Thyroid gland (tissue), 4 donors: ENCODE results near the gene CELF5. TPM values are rescaled to one million over a fixed set of nuclear protein-coding genes. Genes with fewer than 3 reads are reported as not detected.
A peak's percentile ranks its signal among the peaks of the same experiment; 100 is the strongest.
"Not testable (repeated sequence)": the region's sequence is repeated elsewhere in the genome, so short reads cannot be mapped to it uniquely, and the experiment has no call there.

Experiments used
- DNase-seq, 2 donors: peaks; one replicate each; pipeline ENCODE4 v3.0.0-alpha.2; 2019
- H3K27ac ChIP-seq, 3 donors: fragments of 200-600 bp; sonication (generic); 1 replicate in 2 of 3; 2 replicates in 1 of 3; pipeline ENCODE4 v1.5.1; 2016 to 2019; ENCODE audit warnings: mild to moderate bottlenecking in 1 of 3, moderate library complexity in 1 of 3
- H3K27me3 ChIP-seq: fragments of 200-600 bp; sonication (generic); one replicate; pipeline ENCODE4 v1.5.1; 2019
- H3K36me3 ChIP-seq, 2 donors: fragments of 200-600 bp; sonication (generic); one replicate each; pipeline ENCODE4 v1.5.1; 2016 to 2019
- H3K4me1 ChIP-seq, 2 donors: fragments of 200-600 bp; sonication (generic); one replicate each; pipeline ENCODE4 v1.5.1; 2017 to 2019
- H3K4me3 ChIP-seq, 3 donors: fragments of 200-600 bp; sonication (generic); replicated peaks in 1 of 3; 1 replicate in 2 of 3; 2 replicates in 1 of 3; pipeline ENCODE4 v1.5.1; 2016; ENCODE audit warnings: mild to moderate bottlenecking in 1 of 3
- H3K9me3 ChIP-seq: fragments of 200-600 bp; sonication (generic); one replicate; pipeline ENCODE4 v1.5.1; 2017
- POLR2A ChIP-seq, 2 donors: fragments of 450-650 bp; IDR thresholded peaks; one replicate each; pipeline ENCODE4 v1.6.1; 2017; ENCODE audit warnings: antibody characterized with exemption in 2 of 2, mild to moderate bottlenecking in 2 of 2, moderate library complexity in 1 of 2
- WGBS, 2 donors: methylation state at CpG; one replicate each; pipeline ENCODE4 v1.1.5; 2017; 5-methylcytosine and 5-hydroxymethylcytosine counted together
- intact Hi-C: fragments of 100-400 bp; cut with DNase I; formaldehyde crosslinking; loops from one replicate; pipeline ENCODE4 v1.15.1; 2023
- total RNA-seq, 4 donors: library from RNA; depleted of rRNA; stranded (reverse); fragments of >200 nt; gene quantifications; one replicate each; pipeline ENCODE4 v1.2.3, GENCODE V29; 2016
- TF ChIP-seq, protein P1 (sequence below), 6 experiments: fragments of 200-600 bp in 3 of 6; fragments of 450-650 bp in 3 of 6; sonication (generic) in 3 of 6; IDR thresholded peaks; one replicate each; pipeline ENCODE4 v1.5.1; 2016 to 2019; ENCODE audit warnings: antibody characterized with exemption in 6 of 6, mild to moderate bottlenecking in 2 of 6, inconsistent platforms in 1 of 6, moderate library complexity in 1 of 6

CELF5 gene
- total RNA-seq, 4 donors from 2014 or later, result not detected

DNA sequence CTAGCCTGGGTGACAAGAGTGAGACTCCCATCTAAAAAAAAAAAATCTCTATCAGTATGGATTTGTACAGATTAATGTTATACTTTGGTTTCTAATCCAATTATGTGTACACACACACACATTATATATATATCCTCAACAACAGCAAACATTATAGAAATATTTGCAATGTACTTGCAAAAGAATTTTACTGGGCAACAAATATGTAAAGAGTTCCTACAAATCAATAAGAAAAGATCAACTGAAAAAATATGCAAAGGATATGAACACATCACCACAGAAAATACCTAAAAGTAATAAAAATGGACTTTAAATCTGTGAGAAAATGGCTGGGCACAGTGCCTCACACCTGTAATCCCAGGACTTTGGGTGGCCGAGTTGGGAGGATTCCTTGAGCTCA is 101.0 kb downstream of the CELF5 start:
- 95 to 100% methylated on average over 1 of the region's 1 CpG for WGBS, 2 donors
- H3K4me3 ChIP-seq, result no peak overlapping the region
- H3K9me3 ChIP-seq, result no peaks in the 10 kb centered on the region
- H3K4me1 ChIP-seq, result no peaks in the 10 kb centered on the region
- no peak for DNase-seq
- no peaks in the 10 kb centered on the region for H3K36me3 ChIP-seq
- no peak overlapping the region for H3K27ac ChIP-seq
- intact Hi-C loops, result no loop called here
- no peaks in the 10 kb centered on the region for H3K27me3 ChIP-seq
- TF ChIP-seq POLR2A (IDR thresholded peaks at IDR 0.05), result no peak
- TF ChIP-seq, protein P1, sequence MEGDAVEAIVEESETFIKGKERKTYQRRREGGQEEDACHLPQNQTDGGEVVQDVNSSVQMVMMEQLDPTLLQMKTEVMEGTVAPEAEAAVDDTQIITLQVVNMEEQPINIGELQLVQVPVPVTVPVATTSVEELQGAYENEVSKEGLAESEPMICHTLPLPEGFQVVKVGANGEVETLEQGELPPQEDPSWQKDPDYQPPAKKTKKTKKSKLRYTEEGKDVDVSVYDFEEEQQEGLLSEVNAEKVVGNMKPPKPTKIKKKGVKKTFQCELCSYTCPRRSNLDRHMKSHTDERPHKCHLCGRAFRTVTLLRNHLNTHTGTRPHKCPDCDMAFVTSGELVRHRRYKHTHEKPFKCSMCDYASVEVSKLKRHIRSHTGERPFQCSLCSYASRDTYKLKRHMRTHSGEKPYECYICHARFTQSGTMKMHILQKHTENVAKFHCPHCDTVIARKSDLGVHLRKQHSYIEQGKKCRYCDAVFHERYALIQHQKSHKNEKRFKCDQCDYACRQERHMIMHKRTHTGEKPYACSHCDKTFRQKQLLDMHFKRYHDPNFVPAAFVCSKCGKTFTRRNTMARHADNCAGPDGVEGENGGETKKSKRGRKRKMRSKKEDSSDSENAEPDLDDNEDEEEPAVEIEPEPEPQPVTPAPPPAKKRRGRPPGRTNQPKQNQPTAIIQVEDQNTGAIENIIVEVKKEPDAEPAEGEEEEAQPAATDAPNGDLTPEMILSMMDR (IDR thresholded peaks at IDR 0.05), result no peak

DNA sequence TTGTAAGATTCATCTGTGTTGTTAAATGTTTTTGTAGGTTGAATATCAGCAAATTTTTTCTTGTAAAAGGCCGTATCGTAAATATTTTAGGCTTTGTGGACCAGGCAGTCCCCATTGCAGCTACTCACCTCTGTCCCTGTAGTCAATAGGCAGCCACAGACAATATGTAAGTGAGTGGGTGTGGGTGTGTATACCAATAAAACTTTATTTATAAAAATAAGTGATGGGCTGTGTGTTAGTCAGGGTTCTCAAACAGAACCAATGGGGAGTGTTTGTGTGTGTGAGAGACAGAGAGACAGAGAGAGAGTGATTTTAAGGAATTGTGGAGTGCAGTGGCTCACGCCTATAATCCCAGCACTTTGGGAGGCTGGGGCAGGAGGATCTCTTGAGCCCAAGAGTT is 104.3 kb downstream of the CELF5 start:
- Histone ChIP-seq H3K27me3 (no peaks in the 10 kb centered on the region), H3K4me1 (peaks cover 0 to 9% of the 10 kb centered on the region in 2 donors), H3K36me3 (no peaks in the 10 kb centered on the region), H3K9me3 (no peaks in the 10 kb centered on the region), H3K4me3 (no peak overlapping the region), H3K27ac (no peak overlapping the region)
- WGBS, 2 donors, result 96 to 97% methylated on average over 3 of the region's 3 CpGs
- TF ChIP-seq, protein P1 (IDR thresholded peaks at IDR 0.05), result no peak
- no peak for TF ChIP-seq POLR2A (IDR thresholded peaks at IDR 0.05)
- no peak for DNase-seq
- intact Hi-C loops, result loop anchor here (2.0 kb wide), 1 partner anchor 142 kb away; no protein-coding TSS in a partner anchor

DNA sequence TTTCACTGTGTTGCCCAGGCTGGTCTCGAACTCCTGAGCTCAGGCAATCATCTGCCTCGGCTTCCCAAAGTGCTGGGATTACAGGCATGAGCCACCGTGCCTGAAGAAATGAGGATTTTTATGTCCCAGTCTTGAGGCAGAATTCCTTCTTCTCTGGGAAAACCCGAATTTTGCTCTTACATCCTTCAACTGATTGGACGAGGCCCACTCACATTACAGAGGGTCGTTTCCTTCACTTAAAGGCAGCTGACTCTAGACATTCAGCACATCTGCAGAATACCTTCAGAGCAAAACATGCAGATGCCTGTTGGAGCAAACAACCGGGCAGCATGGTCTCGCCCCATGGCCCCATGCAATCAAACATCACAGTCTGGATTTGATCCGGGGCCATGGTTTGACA is 105.6 kb downstream of the CELF5 start:
- no peaks in the 10 kb centered on the region for H3K36me3 ChIP-seq
- TF ChIP-seq, protein P1 (IDR thresholded peaks at IDR 0.05), result no peak
- no peak for TF ChIP-seq POLR2A (IDR thresholded peaks at IDR 0.05)
- H3K4me1 ChIP-seq, result peaks cover under 1 to 19% of the 10 kb centered on the region in 2 donors
- H3K27ac ChIP-seq, result no peak overlapping the region
- intact Hi-C loops, result loop anchor here (5.0 kb wide), 1 partner anchor 97 kb away; no protein-coding TSS in a partner anchor
- WGBS, 2 donors, result 89 to 93% methylated on average over 9 of the region's 9 CpGs
- no peaks in the 10 kb centered on the region for H3K9me3 ChIP-seq
- H3K4me3 ChIP-seq, result no peak overlapping the region
- no peaks in the 10 kb centered on the region for H3K27me3 ChIP-seq
- DNase-seq, result no peak

DNA sequence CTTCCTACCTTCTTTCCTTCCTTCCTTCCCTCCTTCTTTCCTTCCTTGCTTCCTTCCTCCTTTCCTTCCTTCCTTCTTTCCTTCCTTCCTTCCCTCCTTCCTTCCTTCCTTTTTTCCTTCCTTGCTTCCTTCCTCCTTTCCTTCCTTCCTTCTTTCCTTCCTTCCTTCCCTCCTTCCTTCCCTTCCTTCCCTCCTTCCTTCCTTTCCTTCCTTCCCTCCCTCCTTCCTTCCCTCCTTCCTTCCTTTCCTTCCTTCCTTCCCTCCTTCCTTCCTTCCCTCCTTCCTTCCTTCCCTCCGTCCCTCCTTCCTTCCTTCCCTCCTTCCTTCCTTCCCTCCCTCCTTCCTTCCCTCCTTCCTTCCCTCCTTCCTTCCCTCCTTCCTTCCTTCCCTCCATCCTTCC is 107.8 kb downstream of the CELF5 start:
- no CpG with 5 or more reads among the region's 1 CpG for WGBS, 2 donors
- not testable (repeated sequence) for H3K9me3 ChIP-seq
- intact Hi-C loops, result loop anchor here (5.0 kb wide), 1 partner anchor 95 kb away; no protein-coding TSS in a partner anchor

DNA sequence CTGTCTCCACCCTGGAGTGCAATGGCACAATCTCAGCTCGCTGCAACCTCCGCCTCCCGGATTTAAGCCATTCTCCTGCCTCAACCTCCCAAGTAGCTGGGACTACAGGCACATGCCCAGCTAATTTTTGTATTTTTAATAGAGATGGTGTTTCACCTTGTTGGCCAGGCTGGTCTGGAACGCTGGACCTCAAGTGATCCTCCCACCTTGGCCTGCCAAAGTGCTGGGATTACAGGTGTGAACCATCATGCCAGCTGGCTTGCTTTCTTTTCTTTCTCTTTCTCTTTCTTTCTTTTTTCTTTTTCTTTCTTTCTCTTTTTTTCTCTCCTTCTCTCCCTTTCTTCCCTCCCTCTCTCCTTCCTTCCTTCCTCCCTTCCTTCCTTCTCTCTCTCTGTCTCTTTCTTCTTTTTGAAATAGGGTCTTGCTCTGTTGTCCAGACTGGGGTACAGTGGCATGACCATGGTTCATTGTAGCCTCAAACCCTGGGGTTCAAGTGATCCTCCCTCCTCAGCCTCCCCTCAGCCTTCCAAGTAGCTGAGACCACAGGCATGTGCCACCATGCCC is 108.6 kb downstream of the CELF5 start:
- H3K27ac ChIP-seq, result peak overlapping the region in 2 of 3 donors; percentile 24 to 26
- intact Hi-C loops, result loop anchor here (5.0 kb wide), 1 partner anchor 94 kb away; no protein-coding TSS in a partner anchor
- no peaks in the 10 kb centered on the region for H3K9me3 ChIP-seq
- DNase-seq, result peak; percentile 51 to 55
- H3K27me3 ChIP-seq, result no peaks in the 10 kb centered on the region
- H3K36me3 ChIP-seq, result no peaks in the 10 kb centered on the region
- 56 to 67% methylated on average over 4 of the region's 4 CpGs for WGBS, 2 donors
- H3K4me1 ChIP-seq, result peaks cover 29 to 50% of the 10 kb centered on the region in 2 donors
- H3K4me3 ChIP-seq, result no peak overlapping the region
- no peak for TF ChIP-seq POLR2A (IDR thresholded peaks at IDR 0.05)
- TF ChIP-seq, protein P1 (IDR thresholded peaks at IDR 0.05), result no peak

More for the DNA sequence above, 107.8 kb downstream of the CELF5 start:
- H3K27ac ChIP-seq, H3K27me3 ChIP-seq, H3K36me3 ChIP-seq, DNase-seq, H3K4me3 ChIP-seq: not testable (repeated sequence)
- peaks cover 20 to 41% of the 10 kb centered on the region in 2 donors for H3K4me1 ChIP-seq
